Testis (tissue), 3 donors: Measurements from ENCODE around the gene ZNF208. TPM values are rescaled to one million over a fixed set of nuclear protein-coding genes. Genes with fewer than 3 reads are reported as not detected.

Experiments used
- DNase-seq: peaks from one replicate; pipeline ENCODE4 v3.0.0-alpha.2; 2019
- H3K27ac ChIP-seq, 2 donors: fragments of 200-600 bp; sonication (generic); one replicate each; pipeline ENCODE4 v1.5.1; 2019
- H3K27me3 ChIP-seq: fragments of 200-600 bp; sonication (generic); one replicate; pipeline ENCODE4 v1.5.1; 2019
- H3K36me3 ChIP-seq: fragments of 200-600 bp; sonication (generic); one replicate; pipeline ENCODE4 v1.5.1; 2017; ENCODE audit warnings: low read depth; ENCODE audit errors: missing control alignments
- H3K4me1 ChIP-seq: fragments of 200-600 bp; sonication (generic); one replicate; pipeline ENCODE4 v1.5.1; 2019
- H3K4me3 ChIP-seq, 2 donors: fragments of 200-600 bp; sonication (generic); one replicate each; pipeline ENCODE4 v1.5.1; 2017 to 2019
- H3K9me3 ChIP-seq: fragments of 200-600 bp; sonication (generic); one replicate; pipeline ENCODE4 v1.5.1; 2017
- CTCF ChIP-seq, 3 experiments: fragments of 450-650 bp in 2 of 3; fragments of 200-600 bp in 1 of 3; sonication (generic) in 1 of 3; IDR thresholded peaks; one replicate each; pipeline ENCODE4 v1.5.1; 2016 to 2019; ENCODE audit warnings: antibody characterized with exemption in 3 of 3, mild to moderate bottlenecking in 2 of 3, moderate library complexity in 1 of 3
- POLR2A ChIP-seq: fragments of 450-650 bp; IDR thresholded peaks from one replicate; pipeline ENCODE4 v1.6.1; 2017; ENCODE audit warnings: antibody characterized with exemption, mild to moderate bottlenecking, moderate library complexity
- WGBS, 2 donors: methylation state at CpG; one replicate each; pipeline ENCODE4 v1.1.5; 2018; 5-methylcytosine and 5-hydroxymethylcytosine counted together
- intact Hi-C: fragments of 100-400 bp; cut with DNase I; formaldehyde crosslinking; loops from one replicate; pipeline ENCODE4 v1.15.1; 2023; ENCODE audit warnings: low total_unique reads
- polyA plus RNA-seq: library from polyadenylated mRNA; stranded (reverse); fragments of 350-450 nt; fragmentation: Illumina TruSeq; extraction: RNeasy Lipid Tissue Mini Kit (QIAGEN cat#74804); gene quantifications from one replicate; pipeline ENCODE4 v1.2.3, GENCODE V29; 2014; ENCODE audit warnings: low read depth, low replicate concordance; ENCODE audit not compliant: insufficient read depth
- total RNA-seq, 2 donors: library from RNA; depleted of rRNA; stranded (reverse); fragments of >200 nt; gene quantifications; one replicate each; pipeline ENCODE4 v1.2.3, GENCODE V29; 2016

Gene ZNF208
- total and polyA plus RNA-seq, 3 donors from 2014 or later: 11.8 to 48.2 (median 27.6) TPM

GRCh38 chr19:21922276-21922675 lies 88.5 kb downstream of the ZNF208 start:
- TF ChIP-seq POLR2A (no peak), CTCF (IDR thresholded peaks at IDR 0.05) (no peak)
- no peaks in the 10 kb centered on the region for H3K9me3 ChIP-seq
- DNase-seq: no peak
- H3K4me1 ChIP-seq: no peaks in the 10 kb centered on the region
- WGBS, 2 donors: 23 to 43% methylated on average over 2 of the region's 2 CpGs
- no peaks in the 10 kb centered on the region for H3K27me3 ChIP-seq
- intact Hi-C loops: no loop called here
- no peak overlapping the region for H3K4me3 ChIP-seq
- no peaks in the 10 kb centered on the region for H3K36me3 ChIP-seq
- no peak overlapping the region for H3K27ac ChIP-seq

GRCh38 chr19:21921691-21922180 lies 89.0 kb downstream of the ZNF208 start:
- H3K27me3 ChIP-seq: no peaks in the 10 kb centered on the region
- no peaks in the 10 kb centered on the region for H3K4me1 ChIP-seq
- WGBS, 2 donors: 86 to 91% methylated on average over 3 of the region's 3 CpGs
- H3K4me3 ChIP-seq: no peak overlapping the region
- no peaks in the 10 kb centered on the region for H3K9me3 ChIP-seq
- TF ChIP-seq CTCF (IDR thresholded peaks at IDR 0.05) (no peak), POLR2A (no peak)
- intact Hi-C loops: no loop called here
- H3K36me3 ChIP-seq: no peaks in the 10 kb centered on the region
- H3K27ac ChIP-seq: no peak overlapping the region
- no peak for DNase-seq

GRCh38 chr19:21915411-21915810 lies 95.3 kb downstream of the ZNF208 start:
- H3K27me3 ChIP-seq: no peaks in the 10 kb centered on the region
- no peaks in the 10 kb centered on the region for H3K36me3 ChIP-seq
- H3K27ac ChIP-seq: no peak overlapping the region
- no peaks in the 10 kb centered on the region for H3K9me3 ChIP-seq
- WGBS, 2 donors: 44 to 56% methylated on average over 3 of the region's 3 CpGs
- intact Hi-C loops: no loop called here
- no peaks in the 10 kb centered on the region for H3K4me1 ChIP-seq
- no peak for DNase-seq
- H3K4me3 ChIP-seq: no peak overlapping the region
- no peak for TF ChIP-seq POLR2A
- TF ChIP-seq CTCF (IDR thresholded peaks at IDR 0.05): no peak

DNA sequence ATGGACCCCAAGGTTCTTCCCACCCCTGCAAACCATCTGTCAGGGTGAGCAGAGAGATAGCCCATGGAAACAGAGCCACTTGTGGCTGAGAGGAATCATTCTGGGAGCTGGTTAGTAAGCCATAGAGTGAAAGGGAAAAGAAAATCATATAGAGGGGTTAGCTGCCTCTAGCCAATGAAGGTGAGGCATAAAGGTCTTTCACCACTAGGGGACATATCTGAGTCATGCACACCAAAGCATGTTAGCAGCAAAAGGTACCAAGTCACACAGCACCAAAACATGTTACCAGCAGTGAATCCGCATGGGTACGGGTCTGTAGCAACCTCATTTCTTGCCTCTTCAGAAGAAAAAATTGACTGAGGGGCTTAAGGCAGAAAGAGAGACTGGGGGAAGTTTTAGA lies 98.1 kb downstream of the ZNF208 start:
- 77 to 91% methylated on average over 2 of the region's 2 CpGs for WGBS, 2 donors
- no peak for TF ChIP-seq POLR2A
- TF ChIP-seq CTCF (IDR thresholded peaks at IDR 0.05): no peak

GRCh38 chr19:21910318-21910717 lies 100.4 kb downstream of the ZNF208 start:
- intact Hi-C loops: no loop called here
- no peaks in the 10 kb centered on the region for H3K27me3 ChIP-seq
- no peak overlapping the region for H3K4me3 ChIP-seq
- no peak for DNase-seq
- WGBS, 2 donors: 83 to 87% methylated on average over 2 of the region's 2 CpGs
- H3K36me3 ChIP-seq: no peaks in the 10 kb centered on the region
- no peak overlapping the region for H3K27ac ChIP-seq
- H3K4me1 ChIP-seq: no peaks in the 10 kb centered on the region
- TF ChIP-seq POLR2A (no peak), CTCF (IDR thresholded peaks at IDR 0.05) (no peak)
- no peaks in the 10 kb centered on the region for H3K9me3 ChIP-seq

More for the DNA sequence above, 98.1 kb downstream of the ZNF208 start:
- Histone ChIP-seq H3K4me1 (no peaks in the 10 kb centered on the region), H3K36me3 (no peaks in the 10 kb centered on the region), H3K27me3 (no peaks in the 10 kb centered on the region), H3K27ac (no peak overlapping the region), H3K9me3 (no peaks in the 10 kb centered on the region), H3K4me3 (no peak overlapping the region)
- no peak for DNase-seq
- intact Hi-C loops: no loop called here
